HCT116 (cell line): ENCODE results near the gene TSPAN11. TPM values are rescaled to one million over a fixed set of nuclear protein-coding genes. Genes with fewer than 3 reads are reported as not detected.

Source experiments
- ATAC-seq: fragments of 200-7000 bp; cut with Tn5 transposase; 2 replicates; pipeline ENCODE4 v1.9.1; 2020; ENCODE audit warnings: mild to moderate bottlenecking, moderate library complexity
- BruUV-seq: library from RNA; stranded (reverse); fragments of 400-500 nt; replicated peaks from 2 replicates; lab custom pipeline; 2021; lab: Mats Ljungman, UMichigan
- CTCF ChIA-PET: fragments of 300-600 bp; sonication (Branson Sonifier 250); formaldehyde crosslinking; loops from one replicate; lab custom pipeline; 2021; ENCODE audit warnings: antibody characterized with exemption; lab: Charles Lee
- POLR2A ChIA-PET: fragments of 300-600, 350-600 bp; sonication (Branson Sonifier 250); formaldehyde crosslinking; loops from one replicate; lab custom pipeline; 2021; ENCODE audit warnings: antibody characterized with exemption; lab: Charles Lee
- RAD21 ChIA-PET, 2 experiments: fragments of 300-600 bp; sonication (Branson Sonifier 250); formaldehyde crosslinking; loops; one replicate each; lab custom pipeline; 2023; ENCODE audit warnings: low total read pairs in 2 of 2; ENCODE audit not compliant: uncharacterized antibody in 2 of 2, unreplicated experiment in 2 of 2, low non-redundant PET in 1 of 2; lab: Charles Lee
- DNase-seq: peaks from one replicate; pipeline ENCODE4 v3.0.0-alpha.2; 2010; ENCODE audit warnings: low read depth, low spot score
- H2AFZ ChIP-seq: fragments of 200-600 bp; shearing (Covaris generic), sonication (generic); 2 replicates; pipeline ENCODE4 v1.6.1; 2017; ENCODE audit warnings: low read depth, mixed run types, mixed read lengths, antibody characterized with exemption, low read length; ENCODE audit not compliant: poor library complexity, severe bottlenecking
- H3K27ac ChIP-seq: 2 replicates; pipeline ENCODE4 v1.5.1; 2012; ENCODE audit warnings: low read depth, low read length
- H3K27me3 ChIP-seq: fragments of 200-600 bp; sonication (generic); 2 replicates; pipeline ENCODE4 v1.6.1; 2016; ENCODE audit warnings: mixed run types, low read length, mixed read lengths; ENCODE audit not compliant: insufficient read depth
- H3K36me3 ChIP-seq, 2 experiments: fragments of 200-500 bp in 1 of 2; fragments of 200-600 bp in 1 of 2; sonication (Bioruptor generic) in 1 of 2; sonication (generic) in 1 of 2; 2 replicates each; pipeline versions ENCODE4 v1.5.1 to v1.6.1; 2014 to 2016; ENCODE audit warnings: low read length in 2 of 2, inconsistent platforms in 1 of 2, mixed read lengths in 1 of 2, mixed run types in 1 of 2; ENCODE audit not compliant: insufficient read depth in 2 of 2, control insufficient read depth in 1 of 2
- H3K4me1 ChIP-seq, 2 experiments: fragments of 200-600 bp in 1 of 2; sonication (generic) in 1 of 2; 2 replicates each; pipeline versions ENCODE4 v1.5.1 to v1.6.1; 2012 to 2017; ENCODE audit warnings: low read length in 2 of 2, inconsistent platforms in 1 of 2, mild to moderate bottlenecking in 1 of 2, mixed read lengths in 1 of 2, mixed run types in 1 of 2, moderate library complexity in 1 of 2; ENCODE audit not compliant: insufficient read depth in 2 of 2, control insufficient read depth in 1 of 2
- H3K4me2 ChIP-seq: fragments of 200-600 bp; sonication (generic); 2 replicates; pipeline ENCODE4 v1.6.1; 2017; ENCODE audit warnings: mixed run types, low read length, mixed read lengths
- H3K4me3 ChIP-seq, 2 experiments: fragments of 200-600 bp in 1 of 2; sonication (generic) in 1 of 2; replicated peaks in 1 of 2; 2 replicates each; pipeline ENCODE4 v1.5.1; 2011 to 2016; ENCODE audit warnings: low read length in 2 of 2, control low read depth in 1 of 2, low read depth in 1 of 2, mild to moderate bottlenecking in 1 of 2, mixed read lengths in 1 of 2, mixed run types in 1 of 2
- H3K79me2 ChIP-seq: fragments of 200-600 bp; sonication (generic); 2 replicates; pipeline ENCODE4 v1.6.1; 2017; ENCODE audit warnings: mild to moderate bottlenecking, mixed run types, low read length, moderate library complexity, mixed read lengths; ENCODE audit not compliant: insufficient read depth
- H3K9ac ChIP-seq: fragments of 200-600 bp; sonication (generic); 2 replicates; pipeline ENCODE4 v1.6.1; 2016; ENCODE audit warnings: low read length, mixed read lengths
- H3K9me2 ChIP-seq: fragments of 200-600 bp; sonication (generic), shearing (Covaris generic); 2 replicates; pipeline ENCODE4 v1.6.1; 2017; ENCODE audit warnings: mixed run types, mild to moderate bottlenecking, moderate library complexity; ENCODE audit not compliant: insufficient read depth
- H3K9me3 ChIP-seq, 2 experiments: fragments of 200-500 bp in 1 of 2; fragments of 200-600 bp in 1 of 2; sonication (Bioruptor generic) in 1 of 2; sonication (generic) in 1 of 2; 2 replicates each; pipeline ENCODE4 v1.6.1; 2014 to 2017; ENCODE audit warnings: low read length in 2 of 2, mixed read lengths in 2 of 2, inconsistent platforms in 1 of 2, low read depth in 1 of 2, mild to moderate bottlenecking in 1 of 2, mixed run types in 1 of 2, moderate library complexity in 1 of 2; ENCODE audit not compliant: control insufficient read depth in 1 of 2, insufficient read depth in 1 of 2
- H4K20me1 ChIP-seq: fragments of 200-600 bp; sonication (generic), shearing (Covaris generic); 2 replicates; pipeline ENCODE4 v1.6.1; 2017; ENCODE audit warnings: mixed run types, mild to moderate bottlenecking, moderate library complexity; ENCODE audit not compliant: insufficient read depth
- ATF3 ChIP-seq: IDR thresholded peaks from 2 replicates; pipeline ENCODE4 v1.6.1; 2012
- CEBPB ChIP-seq: IDR thresholded peaks from 2 replicates; pipeline ENCODE4 v1.6.1; 2012; ENCODE audit warnings: low read depth
- EZH2 ChIP-seq: fragments of 200-600 bp; sonication (generic); IDR thresholded peaks from 2 replicates; pipeline ENCODE4 v1.6.1; 2017; ENCODE audit warnings: antibody characterized with exemption, mixed run types
- POLR2A ChIP-seq: IDR thresholded peaks from 2 replicates; pipeline ENCODE4 v1.7.0; 2011; ENCODE audit warnings: borderline replicate concordance; ENCODE audit not compliant: insufficient read depth, insufficient read length; ENCODE audit errors: extremely low read depth
- REST ChIP-seq: IDR thresholded peaks from 2 replicates; pipeline ENCODE4 v1.6.1; 2012; ENCODE audit warnings: low read depth
- SIN3A ChIP-seq: IDR thresholded peaks from 2 replicates; pipeline ENCODE4 v1.6.1; 2012; ENCODE audit warnings: low read depth
- SP1 ChIP-seq: IDR thresholded peaks from 2 replicates; pipeline ENCODE4 v1.6.1; 2012; ENCODE audit warnings: low read depth
- YY1 ChIP-seq: IDR thresholded peaks from 2 replicates; pipeline ENCODE4 v1.6.1; 2011; ENCODE audit warnings: low read length, low read depth, moderate library complexity, mild to moderate bottlenecking; ENCODE audit not compliant: insufficient replicate concordance; ENCODE audit errors: extremely low read depth
- ZNF274 ChIP-seq: fragments of 200-500 bp; sonication (Bioruptor generic); IDR thresholded peaks from 2 replicates; pipeline ENCODE4 v1.6.1; 2014; ENCODE audit warnings: mild to moderate bottlenecking, low read depth, low read length, inconsistent platforms
- intact Hi-C: fragments of 100-400 bp; cut with micrococcal nuclease; formaldehyde crosslinking; loops from 2 replicates; pipeline ENCODE4 v1.10.0; 2022
- total RNA-seq: library from RNA; stranded (reverse); gene quantifications from one replicate; pipeline ENCODE4 v1.2.1, GENCODE V29; 2021; ENCODE audit not compliant: unreplicated experiment
- TF ChIP-seq, protein P1 (sequence below): IDR thresholded peaks from 2 replicates; pipeline ENCODE4 v1.6.1; 2011; ENCODE audit warnings: mild to moderate bottlenecking, low read length, moderate library complexity; ENCODE audit not compliant: insufficient replicate concordance; ENCODE audit errors: extremely low read depth

The TSPAN11 gene
- total RNA-seq, 1 experiment from 2014 or later, result not detected

GRCh38 chr12:30973175-30973574 is 46.6 kb downstream of the TSPAN11 start:
- H3K9ac ChIP-seq, result no peak overlapping the region
- no peak overlapping the region for H2AFZ ChIP-seq
- no peaks in the 10 kb centered on the region for H3K9me2 ChIP-seq
- H4K20me1 ChIP-seq, result no peaks in the 10 kb centered on the region
- H3K9me3 ChIP-seq, result no peaks in the 10 kb centered on the region
- no peaks in the 10 kb centered on the region for H3K4me1 ChIP-seq
- DNase-seq (no peak), ATAC-seq (no peak)
- H3K4me3 ChIP-seq, result no peak overlapping the region
- TF ChIP-seq SIN3A (no peak), ATF3 (no peak), REST (no peak), EZH2 (no peak), YY1 (no peak), SP1 (no peak), CEBPB (no peak), ZNF274 (no peak), POLR2A (no peak)
- TF ChIP-seq, protein P1, sequence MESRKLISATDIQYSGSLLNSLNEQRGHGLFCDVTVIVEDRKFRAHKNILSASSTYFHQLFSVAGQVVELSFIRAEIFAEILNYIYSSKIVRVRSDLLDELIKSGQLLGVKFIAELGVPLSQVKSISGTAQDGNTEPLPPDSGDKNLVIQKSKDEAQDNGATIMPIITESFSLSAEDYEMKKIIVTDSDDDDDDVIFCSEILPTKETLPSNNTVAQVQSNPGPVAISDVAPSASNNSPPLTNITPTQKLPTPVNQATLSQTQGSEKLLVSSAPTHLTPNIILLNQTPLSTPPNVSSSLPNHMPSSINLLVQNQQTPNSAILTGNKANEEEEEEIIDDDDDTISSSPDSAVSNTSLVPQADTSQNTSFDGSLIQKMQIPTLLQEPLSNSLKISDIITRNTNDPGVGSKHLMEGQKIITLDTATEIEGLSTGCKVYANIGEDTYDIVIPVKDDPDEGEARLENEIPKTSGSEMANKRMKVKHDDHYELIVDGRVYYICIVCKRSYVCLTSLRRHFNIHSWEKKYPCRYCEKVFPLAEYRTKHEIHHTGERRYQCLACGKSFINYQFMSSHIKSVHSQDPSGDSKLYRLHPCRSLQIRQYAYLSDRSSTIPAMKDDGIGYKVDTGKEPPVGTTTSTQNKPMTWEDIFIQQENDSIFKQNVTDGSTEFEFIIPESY, result no peak
- H3K36me3 ChIP-seq, result no peaks in the 10 kb centered on the region
- no peak overlapping the region for H3K27ac ChIP-seq
- POLR2A ChIA-PET, result no interaction called here
- no peak overlapping the region for H3K4me2 ChIP-seq
- no TSS peak for BruUV-seq
- peaks cover 32% of the 10 kb centered on the region; the same call in 1 of the 2 replicates for H3K27me3 ChIP-seq
- RAD21 ChIA-PET, result no interaction called here
- no peaks in the 10 kb centered on the region for H3K79me2 ChIP-seq
- intact Hi-C loops, result no loop called here
- CTCF ChIA-PET, result interaction anchor here (2.8 kb wide), 1 partner anchor 13 kb away, joined by 8 read pairs; no protein-coding TSS in a partner anchor
